Measurements from ENCODE around the gene ACTC1.

- TF ChIP-seq ZNF263 (CRISPR knock-in tag; IDR thresholded peaks at IDR 0.05) (no peak), EP300 (IDR thresholded peaks at IDR 0.05; ENCODE audit: low read depth in 2 of 2, low read length in 2 of 2) (no peak), EP300 (CRISPR knock-in tag; IDR thresholded peaks at IDR 0.05; ENCODE audit: borderline replicate concordance) (no peak), POLR2A (IDR thresholded peaks at IDR 0.05; ENCODE audit: insufficient read depth in 1 of 2, low read depth in 2 of 2, low read length in 2 of 2) (no peak), USF2 (IDR thresholded peaks at IDR 0.05; ENCODE audit: low read depth, low read length) (no peak), USF2 (CRISPR knock-in tag; IDR thresholded peaks at IDR 0.05; ENCODE audit: borderline replicate concordance) (no peak), MAZ (IDR thresholded peaks at IDR 0.05; ENCODE audit: borderline replicate concordance, low read depth, low read length) (no peak), MAZ (CRISPR knock-in tag; IDR thresholded peaks at IDR 0.05; ENCODE audit: low read depth) (no peak), SP2 (CRISPR knock-in tag; IDR thresholded peaks at IDR 0.05) (no peak), TP53 (CRISPR knock-in tag; conservative IDR thresholded peaks at IDR 0.05) (no peak), ZNF292 (CRISPR knock-in tag; IDR thresholded peaks at IDR 0.05; ENCODE audit: borderline replicate concordance, low read depth) (no peak), STAT6 (CRISPR knock-in tag; IDR thresholded peaks at IDR 0.05; ENCODE audit: borderline replicate concordance) (no peak)
Measured at GRCh38 chr15:34810443-34811129, 15.2 kb upstream of the ACTC1 start.

Measured in HepG2 (cell line).